Right ventricle myocardium superior (tissue), 1 donor: ENCODE data around the gene HIGD1B. TPM values are rescaled to one million over a fixed set of nuclear protein-coding genes. Genes with fewer than 3 reads are reported as not detected.

Experiments used
- ATAC-seq: fragments of 200-7000 bp; cut with Tn5 transposase; one replicate; pipeline ENCODE4 v1.9.1; 2020; ENCODE audit warnings: mild to moderate bottlenecking; ENCODE audit not compliant: poor library complexity
- DNase-seq: peaks from one replicate; pipeline ENCODE4 v3.0.0-alpha.2; 2020
- intact Hi-C: fragments of 100-400 bp; cut with DNase I; formaldehyde crosslinking; loops from one replicate; pipeline ENCODE4 v1.11.2; 2022
- total RNA-seq: library from RNA; stranded (reverse); fragmentation: NEBNext Ultra II Directional; extraction: Animal tissue kit (Norgen Biotek cat#: 25700); gene quantifications from one replicate; pipeline ENCODE4 v1.2.1, GENCODE V29; 2021
- donor health status: DM: no; HTN: yes; CAD: no; lungs with severe emphysema.

Gene HIGD1B
- total RNA-seq, 1 donor from 2014 or later: 17.4 TPM

DNA sequence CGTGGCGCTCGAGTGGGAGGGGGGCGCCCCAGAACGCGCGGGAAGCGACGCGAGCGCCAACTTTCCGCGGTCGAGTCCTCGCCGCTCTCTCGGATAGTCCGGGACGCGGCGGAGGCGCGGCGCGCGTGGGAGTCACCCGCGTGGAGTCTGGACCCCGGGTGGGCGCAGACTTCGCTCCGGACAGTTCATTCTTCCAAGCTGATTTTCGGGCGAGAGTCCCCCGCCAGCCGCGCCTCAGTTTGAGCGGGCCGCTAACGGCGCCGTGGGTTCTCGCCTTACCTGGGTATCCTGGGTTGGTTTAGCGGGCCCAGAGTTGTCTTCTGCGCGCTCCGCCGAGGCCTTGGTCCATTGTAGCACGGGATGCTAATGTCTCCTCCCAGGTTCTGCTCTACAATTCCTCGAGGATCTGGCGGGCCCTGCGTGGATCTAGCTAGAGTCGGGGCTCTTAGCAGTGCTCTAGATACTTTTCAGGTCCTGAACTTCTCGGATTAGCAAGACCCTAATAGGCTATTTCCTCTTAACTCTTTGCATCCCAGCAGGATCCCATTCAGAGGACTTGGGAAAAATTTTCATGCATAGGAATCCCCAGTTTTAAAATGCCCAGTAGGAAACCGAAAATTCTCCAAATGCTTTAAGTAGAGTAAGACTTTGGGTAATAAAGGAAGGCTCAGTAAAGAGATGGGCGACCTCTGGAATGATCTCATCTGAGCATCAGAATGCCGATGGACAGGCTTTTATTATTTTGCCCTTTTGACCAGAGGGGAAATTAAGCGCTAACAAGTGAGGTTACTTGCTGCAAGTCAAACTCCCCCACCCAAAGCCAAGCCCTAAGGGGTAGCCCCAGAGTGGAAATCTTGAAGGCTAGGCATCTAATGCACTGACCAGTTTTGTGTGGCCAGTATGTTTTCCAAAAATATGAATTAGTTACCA is 17.1 kb upstream of the HIGD1B start:
- peak; percentile 52 for ATAC-seq
- DNase-seq: no peak
- intact Hi-C loops: loop anchor here (5.0 kb wide), 1 partner anchor 53 kb away; no protein-coding TSS in a partner anchor

DNA sequence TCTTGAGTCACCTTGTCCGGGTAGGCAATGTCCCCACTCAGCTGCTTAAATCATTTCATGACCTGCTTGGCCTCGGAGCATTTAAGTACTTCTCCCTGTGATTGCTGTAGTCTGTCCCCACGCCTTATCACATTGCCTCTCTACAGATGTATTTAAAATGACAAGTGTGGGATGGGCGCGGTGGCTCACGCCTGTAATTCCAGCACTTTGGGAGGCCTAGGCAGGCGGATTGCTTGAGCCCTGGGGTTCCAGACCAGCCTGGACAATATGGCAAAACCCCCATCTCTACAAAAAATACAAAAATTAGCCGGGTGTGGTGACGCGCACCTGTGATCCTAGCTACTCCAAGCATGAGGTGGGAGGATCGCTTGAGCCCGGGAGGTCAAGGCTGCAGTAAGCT is 16.3 kb upstream of the HIGD1B start:
- DNase-seq (no peak), ATAC-seq (peak; percentile 28)
- intact Hi-C loops: loop anchor here (5.0 kb wide), 1 partner anchor 54 kb away; no protein-coding TSS in a partner anchor

DNA sequence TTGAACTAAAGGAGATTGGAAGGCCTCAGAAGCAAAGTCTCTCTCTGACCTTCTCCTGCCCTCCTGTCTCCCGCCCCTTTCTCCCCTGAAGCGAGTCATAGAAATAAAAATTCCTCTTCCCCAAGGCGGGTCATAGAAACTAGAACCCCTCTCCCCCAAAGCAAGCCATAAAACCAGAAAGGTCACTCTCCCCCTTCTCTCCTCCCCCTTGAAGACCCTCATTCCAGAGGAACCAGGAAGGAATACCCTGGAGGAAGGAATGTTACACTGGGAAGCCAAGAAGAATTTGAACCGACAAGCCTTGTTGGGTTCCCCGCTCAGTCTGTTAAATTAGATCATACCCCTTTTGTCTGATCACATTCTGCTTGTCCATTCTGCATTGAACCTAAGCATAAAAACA is 14.9 kb upstream of the HIGD1B start:
- ATAC-seq (no peak), DNase-seq (no peak)
- intact Hi-C loops: loop anchor here (5.0 kb wide), 1 partner anchor 56 kb away; no protein-coding TSS in a partner anchor

DNA sequence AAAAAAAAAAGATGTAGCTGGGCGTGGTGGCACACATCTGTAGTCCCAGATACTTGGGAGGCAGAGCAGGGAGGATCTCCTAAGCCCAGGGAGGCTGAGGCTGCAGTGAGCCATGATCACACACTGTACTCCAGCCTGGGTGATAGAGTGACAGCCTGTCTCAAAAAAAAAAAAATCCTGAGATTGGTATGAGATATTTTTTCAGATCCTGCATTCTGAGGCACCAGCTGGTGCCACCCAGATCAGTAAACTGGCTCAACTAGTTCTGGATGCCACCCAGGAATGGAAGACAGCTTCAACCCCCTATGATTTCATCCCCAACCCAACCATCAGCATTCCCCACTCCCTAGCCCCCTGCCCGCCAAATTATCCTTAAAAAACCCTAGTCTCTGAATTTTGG is 10.5 kb upstream of the HIGD1B start:
- DNase-seq (no peak), ATAC-seq (no peak)
- intact Hi-C loops: no loop called here

DNA sequence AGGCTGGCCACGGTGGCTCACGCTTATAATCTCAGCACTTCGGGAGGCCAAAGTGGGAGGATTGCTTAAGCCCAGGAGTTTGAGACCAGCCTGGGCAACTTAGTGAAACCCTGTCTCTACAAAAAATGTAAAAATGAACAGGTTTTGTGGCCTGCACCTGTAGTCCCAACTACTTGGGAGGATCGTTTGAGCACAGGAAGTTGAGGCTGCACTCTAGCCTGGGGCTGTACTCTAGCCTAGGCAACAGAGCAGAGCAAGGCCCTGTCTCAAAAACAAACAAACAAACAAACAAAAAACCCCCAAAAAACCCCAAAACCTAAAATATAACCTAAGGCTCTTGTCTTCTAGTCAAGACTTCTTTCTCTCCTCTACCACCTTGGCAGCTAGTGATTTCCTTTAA is 7.4 kb upstream of the HIGD1B start:
- ATAC-seq (no peak), DNase-seq (no peak)
- intact Hi-C loops: no loop called here

DNA sequence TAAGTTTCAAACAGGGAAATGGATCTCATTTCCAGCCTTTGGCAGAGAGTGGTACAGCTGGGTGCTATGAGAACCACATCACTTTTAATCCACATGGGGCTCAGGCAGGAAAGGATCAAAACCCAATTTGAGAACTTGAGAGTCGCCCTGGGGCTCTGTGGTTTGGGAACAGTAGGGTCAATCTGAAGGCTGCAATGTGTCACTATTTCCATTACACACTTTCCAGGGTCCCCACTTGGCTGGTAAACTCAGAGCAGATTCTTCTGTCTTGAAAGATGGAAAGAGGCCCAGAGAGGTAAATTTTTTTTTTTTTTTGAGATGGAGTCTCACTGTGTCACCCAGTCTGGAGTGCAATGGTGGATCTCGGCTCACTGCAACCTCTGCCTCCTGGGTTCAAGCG is 6.7 kb upstream of the HIGD1B start:
- intact Hi-C loops: no loop called here
- ATAC-seq: no peak
- DNase-seq: no peak

DNA sequence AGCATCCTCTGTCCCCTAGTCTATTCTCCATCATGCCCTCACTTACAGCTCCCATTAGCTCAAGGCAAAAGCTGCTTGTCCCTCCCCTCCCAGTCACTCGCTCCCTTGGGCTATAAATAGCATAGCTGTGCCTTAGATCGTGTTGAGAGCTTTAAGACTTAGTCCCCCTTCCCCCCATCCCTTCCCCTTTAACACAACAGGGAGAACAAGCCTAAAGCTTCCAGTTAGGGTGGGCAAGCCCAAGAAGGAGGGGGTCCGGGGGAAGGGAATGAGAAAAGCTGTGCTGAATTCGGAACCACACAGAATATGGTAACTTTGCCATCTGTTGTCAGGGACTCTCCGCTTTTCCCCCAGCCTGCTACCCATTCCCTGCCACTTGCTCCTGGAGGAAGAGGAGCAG is 4.9 kb upstream of the HIGD1B start:
- intact Hi-C loops: no loop called here
- peak; percentile 83 for ATAC-seq
- DNase-seq: no peak

DNA sequence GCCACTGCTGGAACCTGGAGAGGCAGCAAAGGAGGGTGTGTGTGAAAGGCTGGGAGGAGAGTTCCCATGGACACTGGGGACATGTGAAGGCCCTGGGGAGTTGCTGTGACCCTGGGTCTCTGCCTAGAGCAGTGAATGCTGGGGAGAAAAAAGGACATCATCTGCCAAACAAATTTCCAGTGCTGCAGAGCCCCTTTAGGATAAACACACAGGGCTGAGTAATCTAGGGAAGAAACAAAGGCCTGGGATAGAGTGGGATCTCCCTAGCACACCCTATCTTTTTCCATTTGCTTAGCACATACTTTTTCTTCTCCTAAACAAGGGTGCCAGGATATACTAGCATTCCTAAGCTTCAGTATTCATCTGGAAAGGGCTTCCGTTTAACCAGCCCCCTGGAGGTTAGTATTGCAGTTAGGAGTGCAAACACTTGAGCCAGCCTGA is 3.3 kb upstream of the HIGD1B start:
- intact Hi-C loops: no loop called here
- ATAC-seq: peak; percentile 44
- DNase-seq: peak; percentile 62

DNA sequence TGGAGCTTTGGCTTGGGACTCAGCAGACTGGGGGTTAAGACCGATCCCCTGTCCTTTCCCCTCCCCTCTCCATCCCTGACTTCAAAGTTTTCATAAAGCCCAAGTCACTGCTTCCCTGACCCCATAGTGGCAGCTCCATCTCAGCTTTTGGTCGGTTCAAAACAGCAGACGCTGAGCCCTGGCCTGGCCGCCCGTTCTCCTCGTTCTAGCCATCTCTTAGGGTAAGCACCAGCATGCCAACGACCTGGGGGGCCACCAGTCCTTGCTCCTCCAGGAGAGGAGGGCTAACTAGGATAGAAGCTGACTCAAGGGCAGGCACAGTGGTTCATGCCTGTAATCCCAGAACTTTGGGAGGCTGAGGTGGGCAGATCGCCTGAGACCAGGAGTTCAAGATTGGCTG is 1.5 kb upstream of the HIGD1B start:
- no peak for DNase-seq
- ATAC-seq: no peak
- intact Hi-C loops: no loop called here

DNA sequence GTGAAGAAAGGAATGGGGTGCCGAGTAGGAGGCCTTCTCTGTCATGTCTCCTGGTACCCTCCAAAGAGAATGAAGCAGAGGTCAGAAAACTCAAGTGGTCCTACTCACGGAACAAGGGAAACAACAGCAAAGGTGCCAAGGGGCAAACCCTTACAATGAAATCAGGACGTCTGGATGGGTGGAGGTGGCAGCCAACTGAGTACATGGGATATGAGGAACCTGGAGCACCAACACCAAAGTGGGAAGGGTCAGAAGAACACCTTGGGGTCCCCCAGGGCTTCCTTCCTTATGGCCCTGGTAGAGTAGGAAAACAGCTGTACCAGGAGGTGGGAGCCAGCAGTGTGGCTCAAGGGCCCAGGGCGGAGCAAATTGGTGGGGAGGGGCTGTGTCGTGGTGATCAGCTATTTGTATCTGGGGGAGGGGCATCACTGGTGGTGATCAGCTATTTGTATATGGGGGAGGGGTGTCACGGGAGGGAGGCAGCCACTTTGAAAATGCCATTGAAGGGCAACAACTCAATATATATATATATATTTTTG is 643 bp downstream of the HIGD1B start:
- intact Hi-C loops: no loop called here
- no peak for DNase-seq
- peak; percentile 10 for ATAC-seq

DNA sequence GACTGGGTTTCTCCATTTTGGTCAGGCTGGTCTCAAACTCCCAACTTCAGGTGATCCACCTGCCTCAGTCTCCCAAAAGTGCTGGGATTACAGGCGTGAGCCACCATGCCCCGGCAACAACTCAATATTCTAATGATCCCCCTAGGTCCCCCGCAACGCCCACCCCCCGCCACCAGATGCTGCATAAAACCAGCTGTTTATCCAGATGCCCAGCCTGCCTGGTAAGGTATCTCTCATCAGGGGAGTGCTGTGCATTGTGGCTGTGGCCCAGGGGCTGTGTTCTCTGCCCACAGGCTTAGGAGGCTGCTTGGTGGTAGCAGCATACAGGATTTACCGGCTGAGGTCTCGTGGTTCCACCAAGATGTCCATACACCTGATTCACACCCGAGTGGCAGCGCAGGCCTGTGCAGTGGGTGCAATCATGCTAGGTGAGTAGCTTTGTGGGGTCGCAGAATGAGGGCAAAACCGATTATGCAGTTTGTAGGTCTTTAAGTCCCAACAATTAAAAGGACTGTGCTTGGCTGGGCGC is 1.3 kb downstream of the HIGD1B start:
- DNase-seq (no peak), ATAC-seq (no peak)
- intact Hi-C loops: no loop called here

DNA sequence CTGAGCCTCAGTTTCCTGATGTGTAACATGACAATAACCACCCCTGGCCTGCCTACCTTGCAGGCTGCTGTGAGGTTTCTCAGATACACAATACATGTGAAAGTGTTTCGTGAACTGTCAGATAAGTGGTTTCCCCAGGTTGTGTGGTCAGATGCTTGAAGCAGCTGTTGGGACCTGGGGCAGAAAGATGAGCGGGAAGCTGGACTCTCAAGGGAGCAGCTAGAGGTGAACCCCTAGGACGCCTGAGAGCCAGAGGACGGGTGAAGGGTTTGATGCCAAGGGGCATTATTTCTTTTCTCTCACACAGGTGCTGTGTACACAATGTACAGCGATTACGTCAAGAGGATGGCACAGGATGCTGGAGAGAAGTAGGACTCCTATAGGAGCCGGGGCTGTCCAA is 2.3 kb downstream of the HIGD1B start:
- intact Hi-C loops: no loop called here
- no peak for ATAC-seq
- no peak for DNase-seq

DNA sequence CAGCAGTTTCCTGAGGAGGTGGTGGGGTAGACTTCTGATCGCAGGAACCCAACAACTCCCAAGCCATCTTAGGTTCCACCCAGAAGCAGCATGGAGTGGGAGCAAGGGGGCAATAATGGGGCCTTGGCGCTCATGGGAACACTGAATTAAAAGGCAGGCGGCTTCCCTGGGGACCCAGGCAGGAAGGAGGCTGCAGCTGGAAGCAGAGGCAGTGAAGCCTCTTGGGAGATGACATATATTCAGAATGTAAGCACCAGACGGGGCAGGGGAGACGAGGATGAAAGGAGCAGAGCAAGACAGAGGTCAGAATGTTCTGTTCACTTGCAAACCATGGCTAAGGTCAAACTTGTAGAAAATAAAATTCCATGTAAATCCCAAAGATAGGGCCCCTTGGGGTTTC is 2.9 kb downstream of the HIGD1B start:
- peak; percentile 59 for DNase-seq
- peak; percentile 51 for ATAC-seq
- intact Hi-C loops: no loop called here

DNA sequence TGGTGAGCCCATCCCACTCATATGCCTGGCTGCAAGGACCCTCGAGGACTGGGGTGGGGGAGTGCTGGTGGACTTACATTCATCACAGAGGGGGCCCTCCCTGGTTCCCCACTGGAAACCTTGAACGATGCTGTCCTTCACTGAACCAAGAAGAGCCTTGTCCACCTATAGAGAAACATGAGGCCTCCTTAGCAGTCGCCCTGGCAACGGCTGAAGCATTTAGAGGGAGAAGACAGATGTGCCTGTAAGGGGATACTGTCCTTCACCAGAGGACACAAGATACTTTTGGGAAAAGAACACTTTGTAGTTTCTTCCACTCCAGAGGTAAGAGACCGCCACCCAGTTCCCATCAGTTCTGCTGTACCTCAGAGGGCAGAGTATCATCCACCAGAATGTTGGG is 6.5 kb downstream of the HIGD1B start:
- DNase-seq: no peak
- no peak for ATAC-seq
- intact Hi-C loops: no loop called here

DNA sequence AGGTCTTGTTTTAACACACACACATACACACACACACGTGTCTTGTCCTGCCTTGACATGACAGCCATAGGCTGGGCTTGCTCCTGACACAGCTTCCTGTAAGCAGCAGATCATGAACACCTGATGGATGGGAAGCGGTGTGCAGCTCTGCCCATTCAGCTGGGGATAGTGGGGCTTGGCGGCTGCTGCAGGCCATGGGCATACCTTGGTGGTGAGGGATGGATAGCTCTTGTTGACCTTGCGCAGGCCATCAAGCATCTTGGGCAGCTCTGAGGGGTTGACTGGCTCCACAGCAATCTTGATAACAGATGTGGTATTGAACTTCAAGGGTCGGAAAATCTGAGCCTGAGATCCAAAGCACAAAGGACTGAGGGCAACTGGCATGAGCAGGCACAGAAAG is 12.0 kb downstream of the HIGD1B start:
- intact Hi-C loops: no loop called here
- ATAC-seq: no peak

DNA sequence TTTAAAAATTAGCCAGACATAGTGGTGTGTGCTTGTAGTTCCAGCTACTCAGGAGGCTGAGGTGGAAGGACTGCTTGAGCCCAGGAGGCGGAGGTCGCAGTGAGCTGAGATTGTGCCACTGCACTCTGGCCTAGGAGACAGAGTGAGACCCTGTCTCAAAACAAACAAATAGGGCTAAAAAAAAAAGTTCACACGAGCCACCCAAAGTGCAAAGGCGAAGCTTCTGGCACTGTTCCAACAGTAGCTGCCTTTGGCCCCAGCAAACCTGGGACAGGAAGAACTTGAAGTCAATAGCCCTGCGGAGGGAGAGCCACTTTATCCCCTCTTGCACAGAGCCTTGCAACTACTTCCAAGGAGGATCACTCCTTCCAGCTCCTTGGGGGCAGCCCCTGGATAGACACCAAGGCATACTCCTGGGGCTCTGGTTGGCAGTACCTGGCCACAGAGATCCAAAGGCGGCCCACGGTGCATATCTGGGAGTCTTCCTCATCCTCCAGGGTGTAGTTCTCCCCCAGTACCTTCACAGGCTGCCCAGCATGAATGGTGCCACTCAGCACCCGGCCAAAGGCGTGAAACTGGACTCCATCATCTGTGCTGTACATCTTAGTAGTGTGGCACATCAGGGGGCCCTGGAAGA is 14.7 kb downstream of the HIGD1B start:
- no peak for ATAC-seq
- no peak for DNase-seq

More for the DNA sequence above, 12.0 kb downstream of the HIGD1B start:
- DNase-seq: no peak

DNA sequence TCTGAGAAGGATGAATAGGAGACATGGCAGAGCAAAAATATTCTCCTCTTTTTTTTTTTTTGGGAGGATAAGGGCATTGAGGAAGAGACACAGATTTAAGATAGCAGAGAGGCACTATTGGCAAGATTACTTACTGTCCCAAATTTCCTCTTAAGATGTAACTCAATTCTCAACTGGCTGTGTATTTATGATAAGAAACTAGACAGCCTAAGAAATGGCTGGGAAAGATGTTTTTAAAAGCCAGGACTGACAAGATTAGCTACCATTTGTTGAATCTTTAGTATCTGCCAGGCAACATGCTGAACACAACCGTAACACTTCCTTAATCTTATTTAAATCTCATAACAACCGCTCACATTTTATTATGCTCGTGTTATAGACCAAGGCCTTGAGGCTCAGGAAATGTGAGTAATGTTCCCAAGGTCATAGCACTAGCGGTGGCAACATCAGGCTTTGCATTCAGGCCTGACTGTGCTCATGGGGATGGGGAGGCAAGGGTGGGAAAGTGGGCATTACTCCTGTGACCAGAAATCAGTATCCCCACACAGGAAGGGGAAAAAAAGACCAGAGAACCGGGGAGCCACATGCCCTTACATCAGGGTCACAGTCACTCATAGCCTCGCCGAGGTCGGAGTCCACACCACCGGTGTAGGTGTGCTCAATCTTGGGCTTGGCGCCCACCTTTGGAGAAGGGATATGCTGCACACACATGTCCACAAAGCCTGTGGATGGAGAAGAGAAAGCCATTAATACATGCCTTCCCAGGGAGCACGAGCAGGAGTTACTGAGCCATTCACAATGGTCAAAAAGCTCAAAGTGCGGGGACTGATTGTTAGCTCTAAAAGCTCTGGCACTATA is 15.6 kb downstream of the HIGD1B start:
- ATAC-seq (no peak), DNase-seq (no peak)
- intact Hi-C loops: no loop called here

More for the DNA sequence above, 14.7 kb downstream of the HIGD1B start:
- intact Hi-C loops: no loop called here

DNA sequence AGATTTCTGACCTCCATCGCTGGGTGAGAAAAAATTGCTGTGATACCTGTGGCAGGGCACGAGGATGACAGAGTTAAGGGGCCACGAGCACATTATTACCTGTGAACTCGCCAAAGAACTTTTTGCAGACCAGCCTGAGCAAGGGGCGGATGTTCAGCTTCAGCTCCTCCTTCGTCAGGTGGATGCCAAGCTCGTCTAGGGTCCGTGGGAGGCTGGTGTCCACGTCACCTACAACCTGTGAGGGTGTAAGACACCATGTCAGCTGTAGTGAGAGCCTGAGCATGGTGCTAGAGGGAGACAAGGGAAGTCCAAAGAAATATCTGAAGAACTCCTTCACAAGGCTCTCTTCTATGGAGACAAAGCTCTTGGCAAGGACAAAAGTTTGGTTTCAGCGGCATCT is 17.1 kb downstream of the HIGD1B start:
- peak; percentile 13 for ATAC-seq
- no peak for DNase-seq
- intact Hi-C loops: loop anchor here (2.0 kb wide), 1 partner anchor 90 kb away; no protein-coding TSS in a partner anchor
